ENCODE measurements around the gene ANKS1B. TPM values are rescaled to one million over a fixed set of nuclear protein-coding genes. Genes with fewer than 3 reads are reported as not detected.

The ANKS1B gene
- total and polyA plus RNA-seq, 10 of the 15 experiments (the other 5 are each of a cell fraction or from before 2014, with no cell fraction given) = 0.16 to 1.3 (median 0.82) TPM; not detected in 7

- H3K4me2 ChIP-seq (ENCODE audit: control insufficient read depth, insufficient read depth) = no peak overlapping the region
- no peak overlapping the region for H3K27ac ChIP-seq (ENCODE audit: control insufficient read depth, insufficient read depth)
- no peaks in the 10 kb centered on the region for H4K20me1 ChIP-seq (ENCODE audit: control insufficient read depth, insufficient read depth)
- ATAC-seq (no peak), DNase-seq (ENCODE audit: low read depth, low spot score) (no peak), FAIRE-seq (no peak)
- no peaks in the 10 kb centered on the region; a peak in 1 of 4 replicates for H3K27me3 ChIP-seq (replicated peaks in 1 of 2; ENCODE audit: control insufficient read depth in 2 of 2, insufficient read depth in 2 of 2, low read length in 1 of 2)
- BruUV-seq (replicated peaks) = no TSS peak
- no peak for TF ChIP-seq POLR2AphosphoS5 (IDR thresholded peaks at IDR 0.05; ENCODE audit: low read length)
- no peaks in the 10 kb centered on the region for H3K36me3 ChIP-seq (ENCODE audit: control insufficient read depth in 2 of 2, insufficient read depth in 2 of 2, low read length in 1 of 2)
- intact Hi-C loops (cut with micrococcal nuclease; ENCODE audit: unreplicated experiment) = no loop called here
- WGBS (ENCODE audit: insufficient coverage, insufficient replicate concordance, low lambda C conversion rate, missing lambda C conversion rate) = 18% methylated on average over 2 of the region's 2 CpGs
- H3K9ac ChIP-seq (ENCODE audit: control insufficient read depth, insufficient read depth, low read length) = no peak overlapping the region
- no peak overlapping the region for H2AFZ ChIP-seq (ENCODE audit: control insufficient read depth, low read depth, low read length)
- H3K9me3 ChIP-seq (replicated peaks; ENCODE audit: control insufficient read depth, insufficient read depth, low read length) = no peaks in the 10 kb centered on the region
- ChIA-PET SMC1A (ENCODE audit: uncharacterized antibody, unreplicated experiment) (no interaction called here), RAD21 (ENCODE audit: unreplicated experiment) (no interaction called here), POLR2A (no interaction called here), CTCF (no interaction called here)
- H3K4me1 ChIP-seq (ENCODE audit: control insufficient read depth, insufficient read depth, low read length) = no peaks in the 10 kb centered on the region
- no peak overlapping the region for H3K4me3 ChIP-seq
- in situ Hi-C loops (cut with MboI) = no loop called here
- H3K79me2 ChIP-seq (ENCODE audit: control insufficient read depth, insufficient read depth, low read length) = no peaks in the 10 kb centered on the region
These were observed 1073.3 kb downstream of the ANKS1B start for GRCh38 chr12:98911396-98911795.

- POLR2A ChIA-PET = interaction anchor here (0.5 kb wide), 1 partner anchor 225 kb away, joined by 6 read pairs; no protein-coding TSS in a partner anchor
- no peaks in the 10 kb centered on the region for H4K20me1 ChIP-seq (ENCODE audit: control insufficient read depth, insufficient read depth)
- DNase-seq (ENCODE audit: low read depth, low spot score) (no peak), FAIRE-seq (no peak), ATAC-seq (no peak)
- no peak overlapping the region for H3K27ac ChIP-seq (ENCODE audit: control insufficient read depth, insufficient read depth)
- no peak overlapping the region for H2AFZ ChIP-seq (ENCODE audit: control insufficient read depth, low read depth, low read length)
- H3K9me3 ChIP-seq (replicated peaks; ENCODE audit: control insufficient read depth, insufficient read depth, low read length) = no peaks in the 10 kb centered on the region
- no peaks in the 10 kb centered on the region for H3K79me2 ChIP-seq (ENCODE audit: control insufficient read depth, insufficient read depth, low read length)
- H3K4me3 ChIP-seq = no peak overlapping the region
- H3K4me1 ChIP-seq (ENCODE audit: control insufficient read depth, insufficient read depth, low read length) = no peaks in the 10 kb centered on the region
- no peak overlapping the region for H3K4me2 ChIP-seq (ENCODE audit: control insufficient read depth, insufficient read depth)
- no peak overlapping the region for H3K9ac ChIP-seq (ENCODE audit: control insufficient read depth, insufficient read depth, low read length)
- in situ Hi-C loops (cut with MboI) = no loop called here
- SMC1A ChIA-PET (ENCODE audit: uncharacterized antibody, unreplicated experiment) = interaction anchor here (1.1 kb wide), 1 partner anchor 11 kb away, joined by 4 read pairs; no protein-coding TSS in a partner anchor
- CTCF ChIA-PET = interaction anchor here (0.6 kb wide), 1 partner anchor 21 kb away, joined by 4 read pairs; no protein-coding TSS in a partner anchor
- TF ChIP-seq BHLHE40 (IDR thresholded peaks at IDR 0.05; ENCODE audit: borderline replicate concordance in 1 of 2, low read depth in 2 of 2, low read length in 1 of 2) (no peak), ATF7 (IDR thresholded peaks at IDR 0.05; ENCODE audit: low read depth) (no peak), RUNX3 (IDR thresholded peaks at IDR 0.05; ENCODE audit: low read length) (no peak), SUPT20H (IDR thresholded peaks at IDR 0.05; ENCODE audit: borderline replicate concordance, control insufficient read depth, low read depth, low read length) (no peak), SMAD1 (IDR thresholded peaks at IDR 0.05; ENCODE audit: low read depth, partially characterized antibody) (no peak), WRNIP1 (IDR thresholded peaks at IDR 0.05; ENCODE audit: borderline replicate concordance, low read depth, low read length) (no peak)
- no peaks in the 10 kb centered on the region for H3K36me3 ChIP-seq (ENCODE audit: control insufficient read depth in 2 of 2, insufficient read depth in 2 of 2, low read length in 1 of 2)
- intact Hi-C loops (cut with micrococcal nuclease; ENCODE audit: unreplicated experiment) = no loop called here
- RAD21 ChIA-PET (ENCODE audit: unreplicated experiment) = no interaction called here
- no peaks in the 10 kb centered on the region; a peak in 1 of 4 replicates for H3K27me3 ChIP-seq (replicated peaks in 1 of 2; ENCODE audit: control insufficient read depth in 2 of 2, insufficient read depth in 2 of 2, low read length in 1 of 2)
- BruUV-seq (replicated peaks) = no TSS peak
- 9% methylated on average over 2 of the region's 2 CpGs for WGBS (ENCODE audit: insufficient coverage, insufficient replicate concordance, low lambda C conversion rate, missing lambda C conversion rate)
These were observed 1075.0 kb downstream of the ANKS1B start for GRCh38 chr12:98909746-98910145.
